Hypothalamus (tissue), 51 donors: ENCODE measurements around the gene SPA17.

Experiments used
- DNase-seq, 51 donors: peaks; one replicate each; lab custom pipeline; 2025; lab: John Stamatoyannopoulos, UW

SPA17 gene

GRCh38 chr11:124661553-124661952, 12.2 kb upstream of the SPA17 start:
- no peak for DNase-seq

GRCh38 chr11:124662106-124662505, 11.6 kb upstream of the SPA17 start:
- no peak for DNase-seq

- no peak for DNase-seq
Observed at GRCh38 chr11:124663861-124664260, 9.8 kb upstream of the SPA17 start.

GRCh38 chr11:124667601-124668000, 6.1 kb upstream of the SPA17 start:
- DNase-seq, result no peak

- DNase-seq, result peak in 18 of 51 donors; percentile 5 to 67 (median 23)
Observed at GRCh38 chr11:124669193-124669592, 4.5 kb upstream of the SPA17 start.

- no peak for DNase-seq
Observed at GRCh38 chr11:124670732-124671131, 3.0 kb upstream of the SPA17 start.

GRCh38 chr11:124672536-124673215, 1.0 kb upstream of the SPA17 start:
- peak in 1 of 51 donors; percentile 42 for DNase-seq

- no peak for DNase-seq
Observed at GRCh38 chr11:124674168-124674517, 439 bp downstream of the SPA17 start.

- DNase-seq, result no peak
Observed at GRCh38 chr11:124674571-124674970, 867 bp downstream of the SPA17 start.

GRCh38 chr11:124676386-124676785, 2.7 kb downstream of the SPA17 start:
- DNase-seq, result no peak

- no peak for DNase-seq
Observed at GRCh38 chr11:124678416-124678815, 4.7 kb downstream of the SPA17 start.

- DNase-seq, result no peak
Observed at GRCh38 chr11:124681421-124681820, 7.7 kb downstream of the SPA17 start.

GRCh38 chr11:124682443-124682842, 8.7 kb downstream of the SPA17 start:
- DNase-seq, result no peak

GRCh38 chr11:124693142-124693541, 19.4 kb downstream of the SPA17 start:
- DNase-seq, result no peak

- no peak for DNase-seq
Observed at GRCh38 chr11:124699547-124699946, 25.8 kb downstream of the SPA17 start.

GRCh38 chr11:124700028-124700427, 26.3 kb downstream of the SPA17 start:
- no peak for DNase-seq

GRCh38 chr11:124707829-124708228, 34.1 kb downstream of the SPA17 start:
- DNase-seq, result no peak

GRCh38 chr11:124712392-124712791, 38.7 kb downstream of the SPA17 start:
- no peak for DNase-seq

- no peak for DNase-seq
Observed at GRCh38 chr11:124716591-124716990, 42.9 kb downstream of the SPA17 start.

- no peak for DNase-seq
Observed at GRCh38 chr11:124717421-124717785, 43.7 kb downstream of the SPA17 start.

- DNase-seq, result peak in 1 of 51 donors; percentile 14
Observed at GRCh38 chr11:124717786-124718651, 44.3 kb downstream of the SPA17 start.

- DNase-seq, result no peak
Observed at GRCh38 chr11:124718801-124719200, 45.1 kb downstream of the SPA17 start.
